B cell (primary cell): ENCODE data around the gene LCN1. TPM values are rescaled to one million over a fixed set of nuclear protein-coding genes. Genes with fewer than 3 reads are reported as not detected.

Source experiments
- ATAC-seq: fragments of 200-7000 bp; cut with Tn5 transposase; one replicate; pipeline ENCODE4 v1.10.0; 2021; ENCODE audit warnings: low read depth, mild to moderate bottlenecking, moderate number of reproducible peaks, moderate library complexity
- CTCF ChIA-PET: fragments of 350-600 bp; sonication (Branson Sonifier 250); formaldehyde crosslinking; loops from one replicate; lab custom pipeline; 2021; ENCODE audit warnings: antibody characterized with exemption, inconsistent platforms; lab: Charles Lee
- POLR2A ChIA-PET: fragments of 350-600 bp; sonication (Branson Sonifier 250); formaldehyde crosslinking; loops from one replicate; lab custom pipeline; 2021; ENCODE audit warnings: antibody characterized with exemption; lab: Charles Lee
- DNase-seq: peaks from one replicate; pipeline ENCODE4 v3.0.0; 2013
- H2AFZ ChIP-seq: 2 replicates; pipeline ENCODE4 v1.6.1; 2012; ENCODE audit warnings: mild to moderate bottlenecking, low read depth, low read length; ENCODE audit not compliant: insufficient read depth, poor library complexity, severe bottlenecking
- H3K27ac ChIP-seq, 2 donors: 1 replicate in 1 of 2; 2 replicates in 1 of 2; pipeline ENCODE4 v1.5.1; 2012 to 2013; ENCODE audit warnings: low read length in 2 of 2, mild to moderate bottlenecking in 2 of 2, moderate library complexity in 1 of 2
- H3K27me3 ChIP-seq, 4 experiments: fragments of 200-600 bp in 1 of 4; sonication (generic) in 1 of 4; replicated peaks in 1 of 4; 1 replicate in 2 of 4; 2 replicates in 2 of 4; pipeline versions ENCODE4 v1.6.1 to v1.7.0; 2013 to 2016; ENCODE audit warnings: low read length in 3 of 4, mild to moderate bottlenecking in 2 of 4, mixed read lengths in 1 of 4, moderate library complexity in 1 of 4; ENCODE audit not compliant: insufficient read depth in 4 of 4, control insufficient read depth in 3 of 4; ENCODE audit errors: control extremely low read depth in 1 of 4
- H3K36me3 ChIP-seq, 2 experiments: replicated peaks in 1 of 2; 1 replicate in 1 of 2; 2 replicates in 1 of 2; pipeline versions ENCODE4 v1.6.1 to v1.7.1; 2013; ENCODE audit warnings: low read length in 1 of 2; ENCODE audit not compliant: insufficient read depth in 2 of 2, control insufficient read depth in 1 of 2; ENCODE audit errors: control extremely low read depth in 1 of 2, extremely low read depth in 1 of 2
- H3K4me1 ChIP-seq, 2 donors: fragments of 200-600 bp in 1 of 2; sonication (generic) in 1 of 2; 1 replicate in 1 of 2; 2 replicates in 1 of 2; pipeline versions ENCODE4 v1.5.1 to v1.6.1; 2013 to 2017; ENCODE audit warnings: low read length in 2 of 2; ENCODE audit not compliant: control insufficient read depth in 2 of 2, insufficient read depth in 2 of 2
- H3K4me2 ChIP-seq: replicated peaks from 2 replicates; pipeline ENCODE3; 2012; ENCODE audit warnings: mild to moderate bottlenecking, low read depth, low read length; ENCODE audit not compliant: poor library complexity, severe bottlenecking
- H3K4me3 ChIP-seq, 5 experiments: fragments of 200-600 bp in 1 of 5; sonication (generic) in 1 of 5; 1 replicate in 3 of 5; 2 replicates in 2 of 5; pipeline versions ENCODE4 v1.5.1 to v1.7.0; 2011 to 2016; ENCODE audit warnings: low read length in 4 of 5, mild to moderate bottlenecking in 4 of 5, low read depth in 2 of 5, control low read depth in 1 of 5, moderate library complexity in 1 of 5; ENCODE audit not compliant: insufficient read depth in 1 of 5; ENCODE audit errors: control extremely low read depth in 1 of 5, extremely low read depth in 1 of 5
- H3K79me2 ChIP-seq: fragments of 200-600 bp; sonication (generic); one replicate; pipeline ENCODE4 v1.6.0; 2016; ENCODE audit warnings: low read length; ENCODE audit not compliant: control insufficient read depth, insufficient read depth
- H3K9ac ChIP-seq: fragments of 200-600 bp; sonication (generic); 2 replicates; pipeline ENCODE4 v1.6.1; 2017; ENCODE audit warnings: mild to moderate bottlenecking, low read length, moderate library complexity
- H3K9me3 ChIP-seq, 3 donors: one replicate each; pipeline versions ENCODE4 v1.6.1 to v1.7.1; 2013; ENCODE audit warnings: low read length in 2 of 3; ENCODE audit not compliant: control insufficient read depth in 2 of 3, insufficient read depth in 1 of 3; ENCODE audit errors: control extremely low read depth in 1 of 3
- H4K20me1 ChIP-seq: 2 replicates; pipeline ENCODE4 v1.6.0; 2012; ENCODE audit warnings: mild to moderate bottlenecking, low read length; ENCODE audit not compliant: insufficient read depth, control insufficient read depth, poor library complexity, severe bottlenecking
- H3K27ac Mint-ChIP-seq: one replicate; pipeline ENCODE4 v1.8.0; 2021; ENCODE audit warnings: mixed read lengths
- H3K27me3 Mint-ChIP-seq: one replicate; pipeline ENCODE4 v1.8.0; 2021; ENCODE audit warnings: mixed read lengths
- H3K4me1 Mint-ChIP-seq: one replicate; pipeline ENCODE4 v1.8.0; 2021; ENCODE audit warnings: mixed read lengths
- H3K4me3 Mint-ChIP-seq: one replicate; pipeline ENCODE4 v1.8.0; 2021; ENCODE audit warnings: mixed read lengths
- H3K9me3 Mint-ChIP-seq: one replicate; pipeline ENCODE4 v1.8.0; 2022; ENCODE audit warnings: mixed read lengths; ENCODE audit not compliant: insufficient read depth
- EZH2 ChIP-seq: IDR thresholded peaks from 2 replicates; pipeline ENCODE4 v1.6.1; 2012; ENCODE audit warnings: borderline replicate concordance, low read depth, mild to moderate bottlenecking, moderate library complexity, low read length; ENCODE audit not compliant: insufficient read depth, poor library complexity, severe bottlenecking
- WGBS: methylation state at CpG from one replicate; pipeline ENCODE4 v1.1.5; 2013; ENCODE audit warnings: missing lambda C conversion rate; ENCODE audit not compliant: insufficient coverage; 5-methylcytosine and 5-hydroxymethylcytosine counted together
- intact Hi-C: fragments of 100-400 bp; cut with micrococcal nuclease; formaldehyde crosslinking; loops from one replicate; pipeline ENCODE4 v1.10.0; 2022
- polyA plus RNA-seq: library from polyadenylated mRNA; depleted of rRNA; stranded (reverse); fragments of >200 nt; gene quantifications from 2 replicates; pipeline ENCODE4 v1.2.3, GENCODE V29; 2012
- total RNA-seq, 2 donors: library from RNA; stranded (reverse); fragments of 120-200 nt in 1 of 2; gene quantifications; 1 replicate in 1 of 2; 2 replicates in 1 of 2; pipeline versions ENCODE4 v1.2.3 to v1.2.4, GENCODE V29; 2013 to 2022
- TF ChIP-seq, protein P1 (sequence below): fragments of 200-600 bp; IDR thresholded peaks from one replicate; pipeline ENCODE4 v1.8.0; 2022; ENCODE audit warnings: antibody characterized with exemption, mild to moderate bottlenecking

Gene LCN1
- total and polyA plus RNA-seq, 2 donors (not counting 1 experiment from before 2014, with no cell fraction given), result not detected

DNA sequence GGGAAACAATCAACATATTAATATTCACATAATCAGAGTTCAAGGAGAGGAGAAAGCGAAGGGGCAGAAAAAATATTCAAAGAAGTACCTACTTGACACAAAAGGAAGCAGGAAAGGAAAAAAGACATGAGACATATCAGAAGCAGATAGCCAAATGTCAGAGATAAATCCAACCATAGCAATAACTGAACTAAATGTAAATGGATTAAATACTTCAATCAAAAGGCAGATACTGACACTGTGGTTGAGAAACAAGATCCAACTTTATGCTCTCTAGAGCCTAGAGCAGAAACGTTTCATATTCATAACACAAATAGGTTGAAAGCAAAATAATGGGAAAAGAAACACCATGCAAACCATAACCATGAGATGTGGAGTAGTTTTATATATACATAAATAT lies 11.8 kb upstream of the LCN1 start:
- H3K4me2 ChIP-seq, result no peak overlapping the region
- peaks cover 0 to 13% (median 8%) of the 10 kb centered on the region in 3 donors for H3K9me3 ChIP-seq
- H3K27me3 Mint-ChIP-seq, result no peaks in the 10 kb centered on the region
- no peaks in the 10 kb centered on the region for H3K27me3 ChIP-seq
- intact Hi-C loops, result no loop called here
- peaks cover 14% of the 10 kb centered on the region for H4K20me1 ChIP-seq
- TF ChIP-seq, protein P1, sequence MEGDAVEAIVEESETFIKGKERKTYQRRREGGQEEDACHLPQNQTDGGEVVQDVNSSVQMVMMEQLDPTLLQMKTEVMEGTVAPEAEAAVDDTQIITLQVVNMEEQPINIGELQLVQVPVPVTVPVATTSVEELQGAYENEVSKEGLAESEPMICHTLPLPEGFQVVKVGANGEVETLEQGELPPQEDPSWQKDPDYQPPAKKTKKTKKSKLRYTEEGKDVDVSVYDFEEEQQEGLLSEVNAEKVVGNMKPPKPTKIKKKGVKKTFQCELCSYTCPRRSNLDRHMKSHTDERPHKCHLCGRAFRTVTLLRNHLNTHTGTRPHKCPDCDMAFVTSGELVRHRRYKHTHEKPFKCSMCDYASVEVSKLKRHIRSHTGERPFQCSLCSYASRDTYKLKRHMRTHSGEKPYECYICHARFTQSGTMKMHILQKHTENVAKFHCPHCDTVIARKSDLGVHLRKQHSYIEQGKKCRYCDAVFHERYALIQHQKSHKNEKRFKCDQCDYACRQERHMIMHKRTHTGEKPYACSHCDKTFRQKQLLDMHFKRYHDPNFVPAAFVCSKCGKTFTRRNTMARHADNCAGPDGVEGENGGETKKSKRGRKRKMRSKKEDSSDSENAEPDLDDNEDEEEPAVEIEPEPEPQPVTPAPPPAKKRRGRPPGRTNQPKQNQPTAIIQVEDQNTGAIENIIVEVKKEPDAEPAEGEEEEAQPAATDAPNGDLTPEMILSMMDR, result no peak
- no peak for TF ChIP-seq EZH2
- H3K4me3 Mint-ChIP-seq, result no peak overlapping the region
- H3K36me3 ChIP-seq, result peaks cover 0 to 6% of the 10 kb centered on the region in 2 experiments
- H3K27ac ChIP-seq, result no peak overlapping the region
- CTCF ChIA-PET, result no interaction called here
- no peak overlapping the region for H3K9ac ChIP-seq
- no peak for ATAC-seq
- H3K27ac Mint-ChIP-seq, result no peak overlapping the region
- no peak for DNase-seq
- peaks cover 3% of the 10 kb centered on the region for H3K4me1 Mint-ChIP-seq
- WGBS, result no CpG with 5 or more reads among the region's 2 CpGs
- H3K4me1 ChIP-seq, result no peaks in the 10 kb centered on the region
- H3K9me3 Mint-ChIP-seq, result peaks cover 9% of the 10 kb centered on the region
- POLR2A ChIA-PET, result no interaction called here
- H3K79me2 ChIP-seq, result peaks cover 4% of the 10 kb centered on the region
- no peak overlapping the region for H2AFZ ChIP-seq
- no peak overlapping the region for H3K4me3 ChIP-seq

DNA sequence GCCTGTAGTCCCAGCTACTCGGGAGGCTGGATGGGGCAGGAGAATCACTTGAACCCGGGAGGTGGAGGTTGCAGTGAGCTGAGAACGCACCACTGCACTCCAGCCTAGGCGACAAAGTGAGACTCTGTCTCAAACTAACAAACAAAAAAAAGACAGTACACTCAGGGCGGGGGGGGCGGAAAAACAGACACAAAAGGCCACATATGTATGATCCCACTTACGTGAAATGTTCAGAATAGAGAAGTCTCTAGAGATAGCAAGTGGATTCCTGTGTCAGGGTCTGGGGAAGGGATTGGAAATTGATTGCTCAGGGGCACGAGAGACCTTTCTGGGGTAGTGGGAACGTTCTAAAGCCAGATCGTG lies 9.0 kb upstream of the LCN1 start:
- Mint-ChIP-seq H3K27me3 (no peaks in the 10 kb centered on the region), H3K27ac (no peak overlapping the region), H3K4me1 (no peaks in the 10 kb centered on the region), H3K4me3 (no peak overlapping the region), H3K9me3 (peaks cover 9% of the 10 kb centered on the region)
- no peak overlapping the region for H3K4me2 ChIP-seq
- H3K4me1 ChIP-seq, result no peaks in the 10 kb centered on the region
- H4K20me1 ChIP-seq, result no peaks in the 10 kb centered on the region
- H3K27me3 ChIP-seq, result no peaks in the 10 kb centered on the region
- no peak overlapping the region for H2AFZ ChIP-seq
- TF ChIP-seq, protein P1, result no peak
- intact Hi-C loops, result no loop called here
- H3K27ac ChIP-seq, result no peak overlapping the region
- POLR2A ChIA-PET, result no interaction called here
- DNase-seq (no peak), ATAC-seq (no peak)
- WGBS, result 85% methylated on average over 5 of the region's 10 CpGs
- CTCF ChIA-PET, result interaction anchor here (1.0 kb wide), 1 partner anchor 1063 kb away, joined by 3 read pairs; no protein-coding TSS in a partner anchor
- H3K9ac ChIP-seq, result no peak overlapping the region
- H3K9me3 ChIP-seq, result peaks cover 0 to 13% (median 8%) of the 10 kb centered on the region in 3 donors
- no peak overlapping the region for H3K4me3 ChIP-seq
- no peaks in the 10 kb centered on the region for H3K79me2 ChIP-seq
- no peaks in the 10 kb centered on the region for H3K36me3 ChIP-seq
